KG1 (cell line): ENCODE results near the gene CLTRN.
"Not testable (repeated sequence)": the region's sequence is repeated elsewhere in the genome, so short reads cannot be mapped to it uniquely, and the experiment has no call there.

Experiments used
- DNase-seq: peaks from one replicate; lab custom pipeline; 2025; lab: John Stamatoyannopoulos, UW

The CLTRN gene

DNA sequence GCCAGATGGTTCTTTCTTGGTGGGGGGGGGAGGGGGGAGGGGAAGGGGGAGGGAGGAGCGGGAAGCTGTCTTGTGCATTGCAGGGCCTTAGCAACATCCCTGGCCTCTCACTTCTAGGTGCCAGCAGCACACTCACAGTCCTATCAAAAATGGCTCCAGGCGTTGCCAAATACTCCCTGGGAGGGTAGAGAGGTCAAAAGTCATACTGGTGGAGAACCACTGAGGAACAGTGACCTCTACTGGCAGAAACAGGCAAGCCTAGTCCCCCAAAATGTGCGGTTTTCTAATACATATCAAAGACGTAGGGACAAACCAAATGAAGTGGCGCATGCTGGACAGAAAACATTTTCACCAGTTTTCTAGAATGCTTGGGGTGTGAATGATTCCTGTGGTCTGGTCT, 17.1 kb downstream of the CLTRN start:
- DNase-seq: not testable (repeated sequence)

DNA sequence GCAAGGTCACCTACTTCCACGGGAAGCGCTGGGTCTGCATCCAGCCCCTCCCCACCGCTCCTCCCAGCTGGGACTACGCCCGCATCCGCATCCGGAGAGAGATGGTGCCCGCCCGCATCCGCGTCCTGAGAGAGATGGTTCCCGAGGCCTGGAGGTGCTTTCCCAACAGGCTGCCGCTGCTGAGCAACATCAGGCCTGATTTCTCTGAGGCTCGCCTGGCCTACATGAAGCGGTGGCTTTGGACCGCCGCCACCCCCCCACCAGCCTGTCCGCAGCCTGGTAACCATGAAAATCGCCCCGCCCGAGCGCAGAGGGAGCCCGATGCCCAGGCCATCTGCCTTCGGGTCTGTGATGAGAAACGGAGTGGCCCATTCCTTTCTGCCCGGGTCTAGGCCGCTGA, 18.1 kb downstream of the CLTRN start:
- no peak for DNase-seq

DNA sequence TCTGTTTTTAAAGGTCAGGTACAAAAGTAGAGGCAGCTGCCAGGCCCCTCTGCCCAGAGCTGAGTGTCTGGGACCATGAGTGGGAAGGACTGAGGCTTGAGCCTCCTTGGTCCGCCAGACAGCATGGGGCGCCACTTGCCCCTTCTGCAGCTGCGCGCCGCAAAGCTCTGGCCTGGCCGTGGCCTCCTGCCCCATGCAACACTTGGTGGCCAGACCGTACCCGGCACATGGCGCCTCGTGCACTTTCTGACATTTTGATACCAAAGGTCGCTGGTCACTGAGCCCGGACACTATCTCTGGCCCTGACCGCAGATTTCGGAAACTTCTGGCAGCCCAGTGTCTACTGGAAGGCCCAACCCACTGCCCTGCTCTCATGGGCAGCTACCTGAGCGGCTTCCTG, 18.6 kb downstream of the CLTRN start:
- DNase-seq: no peak

DNA sequence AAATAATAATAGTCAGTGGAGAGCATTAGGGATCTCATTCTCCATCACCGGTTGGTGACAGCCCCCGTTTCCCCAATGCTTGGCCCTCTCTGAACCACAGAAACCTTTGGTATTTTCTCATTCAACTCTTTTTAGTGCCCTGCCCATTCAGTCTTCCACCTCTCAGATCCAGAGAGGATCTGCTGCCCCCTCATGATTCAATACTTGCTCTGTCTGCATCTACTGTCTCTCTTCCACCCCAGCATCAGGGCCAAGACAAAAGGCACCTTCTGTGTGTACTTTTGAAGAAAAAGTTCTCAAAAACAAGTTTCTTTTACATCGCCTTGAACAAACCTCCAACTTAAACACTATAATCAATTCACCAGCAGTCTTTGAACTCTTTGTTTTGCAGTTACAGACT, 19.3 kb downstream of the CLTRN start:
- DNase-seq: no peak

DNA sequence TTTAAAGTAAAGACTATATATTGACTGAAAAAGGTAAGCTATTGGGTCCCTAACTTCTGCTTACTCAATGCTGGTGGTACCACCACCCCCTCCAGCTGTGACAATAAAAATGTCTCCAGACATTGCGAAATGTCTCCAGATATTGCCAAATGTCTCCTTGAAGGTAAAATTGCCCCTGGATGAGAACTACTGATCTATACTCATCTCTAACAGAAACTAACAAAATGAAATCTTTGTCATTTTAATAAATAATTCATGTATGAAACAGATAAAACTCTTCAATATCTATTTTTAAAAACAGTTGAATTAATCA, 20.1 kb downstream of the CLTRN start:
- no peak for DNase-seq

DNA sequence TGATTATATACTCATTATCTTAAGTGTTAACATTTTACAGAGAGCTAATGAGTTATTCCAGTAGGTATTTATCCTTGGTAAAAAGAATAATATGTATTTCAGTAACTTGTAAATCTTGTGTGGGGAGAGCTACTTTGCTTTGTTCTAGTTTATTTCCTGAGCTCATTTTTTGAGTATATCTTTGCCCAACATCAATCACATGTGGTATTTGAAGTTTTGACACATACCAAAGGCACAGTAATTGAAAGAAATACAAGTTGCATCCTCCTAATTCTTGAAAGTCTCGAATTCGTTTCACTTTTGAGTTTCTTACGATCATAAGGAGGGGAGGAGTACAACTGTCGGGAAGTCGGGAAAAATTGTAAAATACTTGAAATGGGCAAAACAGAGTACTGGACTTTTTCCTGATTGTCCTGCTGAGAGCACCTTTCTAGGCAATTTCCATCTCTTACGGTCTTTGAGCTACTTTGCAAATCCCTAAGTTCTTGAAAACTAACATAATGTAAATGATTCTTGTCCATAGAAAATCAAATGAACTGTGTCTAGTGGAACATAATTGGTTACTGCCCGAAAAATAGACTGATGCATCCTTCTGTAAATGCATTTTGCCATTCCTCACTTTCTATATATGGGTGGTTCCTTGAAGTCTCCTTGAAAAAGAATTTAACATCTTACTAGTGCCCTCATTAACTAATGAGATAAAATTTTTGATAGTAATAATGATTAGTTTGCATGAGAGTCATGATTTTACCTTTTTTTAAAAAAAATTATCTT, 20.6 kb downstream of the CLTRN start:
- no peak for DNase-seq

DNA sequence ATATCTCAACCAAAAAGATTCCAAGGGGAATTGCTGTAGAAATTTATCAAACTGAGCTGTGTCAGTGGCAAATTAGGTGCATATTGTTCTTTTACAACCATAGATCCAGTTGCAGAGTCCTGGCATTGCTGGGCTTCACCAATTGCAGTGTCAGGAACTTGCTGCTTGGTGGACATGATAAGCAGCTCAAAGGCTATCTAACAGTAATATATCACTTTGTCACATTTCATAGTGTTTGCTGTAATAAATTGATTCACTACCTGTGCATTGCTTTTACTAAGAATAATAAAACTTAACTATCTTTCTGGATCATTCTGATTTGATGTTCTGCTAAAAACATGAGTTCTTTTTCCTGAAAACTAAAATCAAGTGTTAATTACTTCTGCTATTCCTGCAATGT, 33.0 kb downstream of the CLTRN start:
- DNase-seq: no peak

DNA sequence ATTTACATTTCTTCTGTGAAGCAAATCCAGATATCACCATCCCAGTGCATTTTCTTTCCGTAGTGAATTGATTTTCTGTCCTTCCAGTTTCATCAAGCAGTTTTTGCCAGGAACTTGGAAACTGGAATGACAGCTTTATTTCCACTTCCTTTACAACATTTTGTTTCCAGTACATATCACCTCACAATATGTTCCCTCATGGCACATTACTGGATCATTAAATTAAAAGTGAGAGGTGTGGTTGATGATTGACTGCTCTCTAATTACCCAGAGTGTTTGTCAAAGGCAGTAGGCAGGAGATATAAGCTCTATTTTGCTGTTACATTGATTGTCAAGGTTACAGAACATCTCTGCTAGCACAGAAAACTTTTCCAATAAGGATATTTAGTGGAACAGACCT, 41.6 kb downstream of the CLTRN start:
- DNase-seq: no peak

DNA sequence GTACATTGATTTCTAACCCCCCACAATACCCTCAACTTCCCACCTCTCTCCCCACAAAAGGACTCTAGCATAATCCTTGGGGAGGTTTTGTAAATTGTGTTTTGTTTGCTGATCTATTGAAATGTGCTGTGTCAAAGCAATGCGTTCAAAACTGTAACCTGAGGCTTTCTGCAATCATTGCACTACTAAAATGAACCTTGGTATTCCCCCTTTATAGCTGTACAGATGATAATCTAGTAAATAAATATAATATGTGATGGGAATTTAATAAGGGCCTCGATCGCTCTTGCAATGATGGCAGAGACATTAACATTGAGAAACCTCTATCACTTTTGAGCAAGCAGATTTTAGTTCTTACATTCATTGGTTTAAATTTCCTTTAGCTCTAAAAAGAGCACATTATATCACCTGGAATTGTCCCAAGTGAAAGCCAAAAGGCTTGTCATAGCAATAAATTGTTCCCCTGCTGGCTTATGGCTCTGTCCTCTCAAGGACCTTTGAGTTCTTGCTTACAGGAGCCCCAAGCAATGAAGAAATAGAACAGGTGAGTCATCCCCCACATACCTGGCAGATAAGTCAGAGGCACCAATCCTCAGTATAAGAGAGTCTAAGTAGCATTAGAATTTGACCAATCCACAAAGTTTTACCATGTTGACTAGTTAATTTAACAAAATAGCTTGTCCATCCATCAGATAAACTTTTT, 45.4 kb downstream of the CLTRN start:
- no peak for DNase-seq

DNA sequence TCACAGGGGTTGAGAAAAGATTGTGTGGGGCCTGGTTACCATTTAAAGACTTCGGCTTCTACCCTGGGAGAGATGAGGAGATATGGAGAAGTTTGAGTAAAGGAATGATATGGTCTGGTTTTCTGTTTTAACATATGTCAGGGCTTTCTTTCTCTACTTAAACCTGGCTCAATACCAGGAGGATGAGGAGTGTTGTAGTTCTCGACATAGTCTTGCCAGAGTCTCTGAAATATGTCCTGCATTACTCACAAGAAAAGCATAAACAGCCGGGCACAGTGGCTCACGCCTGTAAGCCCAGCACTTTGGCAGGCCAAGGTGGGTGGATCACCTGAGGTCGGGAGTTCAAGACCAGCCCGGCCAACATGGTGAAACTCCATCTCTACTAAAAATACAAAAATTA, 47.5 kb downstream of the CLTRN start:
- DNase-seq: no peak

DNA sequence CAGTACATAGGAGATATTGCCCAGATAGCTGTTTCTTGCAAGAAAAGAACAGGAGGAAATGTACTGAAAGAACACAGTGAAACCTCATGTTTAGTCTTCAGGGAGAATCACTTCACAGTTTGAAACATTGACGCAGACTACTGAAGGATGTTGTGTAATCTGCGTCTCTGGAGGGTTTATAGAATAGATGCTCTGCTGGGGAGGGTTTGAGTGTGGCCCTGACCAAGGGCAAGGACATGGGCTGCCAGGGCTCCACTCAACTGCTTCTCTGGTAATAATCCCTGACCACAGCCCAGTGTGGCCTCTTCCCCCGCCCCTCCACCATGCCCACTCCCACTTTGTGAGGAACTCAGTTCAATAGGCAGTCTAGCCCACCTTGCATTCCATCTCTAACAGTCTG, 48.1 kb downstream of the CLTRN start:
- no peak for DNase-seq

DNA sequence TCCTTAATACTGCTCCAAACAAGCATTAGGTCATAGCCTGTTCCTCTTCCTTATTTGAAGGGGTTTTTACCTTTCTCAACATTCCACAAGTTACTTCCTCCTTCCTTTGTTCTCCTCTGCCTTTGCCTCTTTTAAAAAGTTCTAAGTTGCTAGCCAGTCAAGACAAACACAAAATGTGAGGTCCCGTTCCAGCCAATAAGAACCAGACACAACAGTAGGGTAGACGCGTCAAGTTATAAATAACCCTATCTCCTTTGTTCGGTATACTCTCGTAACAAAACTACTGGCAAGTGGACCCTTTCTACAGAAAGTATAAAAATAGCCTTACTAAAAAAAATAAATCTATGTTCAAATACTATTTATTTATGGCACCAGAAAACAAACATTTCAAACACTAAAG, 57.5 kb downstream of the CLTRN start:
- no peak for DNase-seq

DNA sequence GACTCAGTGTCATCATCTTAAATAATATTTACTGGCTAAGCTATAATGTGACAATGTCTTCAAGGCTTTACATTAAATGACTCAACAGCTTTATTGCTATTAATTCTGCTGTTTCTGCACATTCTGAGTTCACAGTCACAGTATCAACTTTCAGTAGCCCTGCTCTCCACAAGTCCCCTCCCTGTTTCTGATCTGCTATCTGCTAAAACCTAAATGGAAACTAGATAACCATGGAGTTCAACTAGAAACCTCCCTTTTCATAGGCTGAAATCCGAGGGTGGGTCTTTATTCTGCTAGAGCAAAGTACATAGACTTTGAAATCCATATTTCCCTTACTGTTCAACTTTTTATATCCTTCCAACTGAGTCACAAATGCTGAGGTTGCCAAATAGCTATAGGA, 58.5 kb downstream of the CLTRN start:
- no peak for DNase-seq

DNA sequence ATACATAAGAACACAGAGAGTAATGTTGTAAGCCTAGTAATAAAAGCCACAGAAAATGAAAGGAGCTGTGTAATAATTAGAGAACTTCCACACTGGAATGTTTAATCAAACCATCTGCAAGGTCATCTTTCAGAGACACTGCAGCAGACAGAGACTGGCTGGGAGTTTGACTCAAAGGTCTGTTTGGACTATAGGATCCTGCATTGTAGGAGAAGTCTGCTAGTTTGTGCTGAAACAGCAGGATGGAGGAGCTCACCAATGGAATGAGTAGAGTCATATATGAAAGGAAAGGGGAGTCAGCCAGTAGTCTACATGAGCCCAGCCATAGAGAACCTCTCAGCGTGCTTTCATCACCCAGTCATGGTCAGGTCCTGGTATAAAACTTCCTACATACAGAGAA, 59.4 kb downstream of the CLTRN start:
- DNase-seq: no peak

DNA sequence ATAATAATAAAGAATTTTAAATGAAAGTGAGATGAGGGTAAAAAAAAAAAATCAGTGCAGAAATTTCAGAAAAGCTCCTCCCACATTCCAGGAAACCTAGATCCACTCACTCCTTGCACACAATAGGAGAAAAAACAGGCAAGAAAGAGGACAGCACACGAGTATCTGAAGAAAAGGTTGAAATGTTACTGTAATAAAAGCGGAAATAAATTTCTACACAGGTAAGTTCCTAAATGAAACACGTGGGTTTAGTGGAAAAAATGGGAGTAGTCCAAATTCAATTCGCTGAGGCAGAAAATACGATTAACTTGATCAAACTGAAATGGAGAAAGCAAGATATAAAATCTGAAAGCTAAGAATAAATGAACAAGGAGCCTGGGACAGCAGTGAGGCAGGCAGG, 61.8 kb downstream of the CLTRN start:
- no peak for DNase-seq

DNA sequence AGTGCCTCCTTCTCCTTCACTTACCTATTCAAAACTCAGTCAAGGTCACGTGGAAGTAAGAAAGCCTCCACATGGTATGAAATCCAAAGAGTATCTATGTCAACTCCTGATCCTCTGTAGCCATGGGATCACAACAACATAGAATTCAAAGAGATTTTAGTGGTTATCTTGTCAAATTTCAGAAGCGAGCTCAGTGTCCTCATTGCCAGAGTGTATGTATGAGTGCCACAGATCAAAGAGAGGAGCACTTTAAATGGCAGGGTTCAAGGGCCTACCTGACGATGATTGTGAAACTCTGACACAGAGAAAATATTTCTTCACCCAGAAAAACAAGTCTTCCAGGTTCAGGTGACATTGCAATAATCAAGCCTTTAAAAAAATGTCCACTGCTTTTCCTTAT, 62.7 kb downstream of the CLTRN start:
- no peak for DNase-seq

DNA sequence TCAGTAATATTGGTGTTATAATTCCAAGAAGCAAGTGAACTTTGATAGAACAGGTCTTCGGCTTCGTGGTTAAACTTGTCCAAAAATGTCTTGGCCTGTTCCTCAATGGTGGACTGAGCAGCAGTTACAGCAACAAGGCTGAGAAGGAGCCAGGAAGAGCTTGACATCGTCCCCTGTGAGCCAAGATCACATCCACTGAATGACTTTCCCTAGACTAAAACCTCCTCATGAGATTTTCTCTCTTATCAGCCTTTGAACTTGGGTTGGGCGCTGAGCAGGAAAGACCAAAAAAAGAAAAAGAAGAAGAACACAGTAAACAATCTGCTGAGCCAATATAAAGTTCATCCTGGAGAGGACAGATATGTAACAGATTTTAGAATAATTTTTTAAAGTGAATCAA, 63.9 kb downstream of the CLTRN start, which contains the start of gene ACE2:
TSS of gene ACE2 (minus strand) at position 216 of the 400 bp plus-strand sequence. CDS start at position 167, 49 bp downstream.
- no peak for DNase-seq

DNA sequence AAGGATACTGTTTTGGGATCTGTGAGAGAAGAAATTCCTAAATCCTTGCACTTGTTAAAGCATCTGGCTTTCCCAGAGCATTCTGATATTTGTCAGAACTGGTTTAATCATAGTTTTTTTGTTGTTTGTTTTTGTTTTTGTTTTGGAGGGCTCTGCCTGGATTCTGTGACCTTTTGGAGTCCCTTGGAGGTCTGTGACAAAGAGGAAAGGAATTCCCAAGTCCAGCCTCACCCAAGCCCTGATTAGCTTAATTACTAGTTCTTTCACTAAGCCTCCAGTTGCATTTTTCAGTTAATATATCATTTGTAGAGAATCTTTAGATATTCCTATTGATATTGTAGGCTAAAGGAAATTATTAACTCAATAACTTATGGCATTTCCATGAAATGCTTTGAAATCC, 64.6 kb downstream of the CLTRN start:
- DNase-seq: no peak

DNA sequence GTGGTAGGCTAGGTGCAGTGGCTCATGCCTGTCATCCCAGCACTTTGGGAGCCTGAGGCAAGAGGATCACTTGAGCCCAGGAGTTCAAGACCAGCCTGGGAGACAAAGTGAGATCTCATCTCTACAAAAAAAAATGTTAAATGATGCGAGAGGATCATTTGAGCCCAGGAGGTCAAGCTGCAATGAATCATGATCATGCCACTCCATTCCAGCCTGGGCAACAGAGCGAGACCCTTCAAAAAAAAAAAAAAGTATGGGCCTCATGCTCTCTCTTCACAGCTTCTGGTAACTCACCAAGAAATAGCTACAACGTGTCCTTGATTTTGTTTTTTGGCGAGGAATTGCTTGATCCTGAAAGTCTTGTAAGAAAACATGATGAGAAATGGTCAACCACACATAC, 65.1 kb downstream of the CLTRN start:
- DNase-seq: no peak

DNA sequence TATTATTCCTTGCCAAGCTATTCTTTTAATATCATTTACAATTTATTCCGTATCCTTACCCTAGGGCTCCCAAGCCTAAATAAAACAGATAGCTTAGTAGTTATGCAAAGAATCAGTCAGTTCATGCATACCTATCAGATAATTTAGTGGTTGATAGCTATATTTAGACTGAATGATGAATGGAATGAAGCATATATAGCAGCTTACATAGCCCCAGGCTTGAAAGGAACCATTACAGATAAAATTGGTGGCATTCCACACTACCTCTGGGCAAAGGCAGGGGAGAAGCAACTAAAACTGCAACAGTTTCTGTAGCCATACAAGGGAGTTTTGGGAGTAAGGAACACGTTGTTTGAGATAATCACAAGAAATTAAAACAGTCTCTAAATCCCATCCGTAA, 66.6 kb downstream of the CLTRN start:
- no peak for DNase-seq

DNA sequence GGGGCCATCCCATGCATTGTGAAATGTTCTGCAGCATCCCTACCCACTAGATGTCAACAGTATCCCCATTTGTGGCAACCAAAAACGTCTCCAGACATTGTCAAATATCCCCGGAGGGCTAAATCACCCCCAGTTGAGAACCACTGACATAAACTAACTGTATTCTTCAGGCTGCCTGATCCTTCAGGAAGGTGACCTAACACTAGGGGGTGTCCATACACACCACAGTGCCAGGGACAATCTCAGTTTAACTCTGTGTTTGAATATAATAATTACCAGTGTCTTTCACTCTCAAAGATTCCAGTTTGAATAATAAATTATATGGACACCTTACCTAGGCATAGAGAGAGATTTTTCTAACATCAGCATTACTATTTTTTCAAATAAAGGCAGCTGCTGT, 70.2 kb downstream of the CLTRN start:
- no peak for DNase-seq

DNA sequence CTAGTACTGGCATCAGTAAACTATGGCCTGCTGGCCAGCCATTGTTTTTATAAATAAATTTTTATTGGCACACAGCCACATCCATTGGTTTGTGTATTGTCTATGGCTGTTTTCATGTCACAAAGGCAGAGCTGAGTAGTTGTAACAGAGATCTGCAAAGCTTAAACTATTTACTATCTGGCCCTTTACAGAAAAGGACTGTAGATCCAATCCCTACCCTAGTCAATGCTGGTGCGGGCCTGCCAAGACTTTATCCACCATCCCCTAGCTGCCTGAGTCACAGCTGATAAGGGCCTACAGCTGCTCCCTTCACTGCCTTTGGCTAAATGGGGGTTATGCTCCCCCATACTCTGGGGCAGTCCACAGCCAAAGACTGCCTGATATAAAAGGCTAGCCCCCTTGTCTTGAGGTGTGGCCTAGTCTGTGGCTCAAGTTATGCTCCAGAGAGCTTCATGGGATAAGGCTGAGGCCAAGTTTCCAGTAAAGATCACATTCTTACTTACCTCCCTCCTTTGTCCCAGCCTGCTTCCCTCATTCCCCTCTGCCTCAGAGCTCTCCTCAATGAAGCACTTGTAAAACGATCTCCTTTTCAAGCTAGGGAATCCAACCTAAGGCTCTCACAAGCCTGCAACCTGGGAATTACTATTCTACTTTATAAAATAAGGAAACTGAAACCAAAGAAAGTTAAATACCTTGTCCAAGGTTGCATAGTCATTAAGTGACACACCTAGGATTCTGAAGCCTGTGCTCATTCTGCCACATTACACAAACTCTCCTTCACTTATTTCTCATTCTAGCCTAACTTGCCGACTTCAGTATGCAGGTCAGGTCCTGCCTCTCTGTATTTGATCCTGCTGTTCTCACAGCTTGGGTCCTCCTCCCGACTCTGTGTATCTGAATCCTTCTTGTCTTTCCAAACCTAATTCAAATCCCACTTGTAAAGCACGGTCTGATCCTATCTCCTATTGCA, 84.5 kb downstream of the CLTRN start:
- no peak for DNase-seq
